Panc1 (cell line): Measurements from ENCODE around the gene IFNA5.

Source experiments
- CTCF ChIP-seq: fragments of 450-650 bp; IDR thresholded peaks from 2 replicates; pipeline ENCODE4 v1.5.1; 2017; ENCODE audit warnings: mild to moderate bottlenecking
- POLR2AphosphoS5 ChIP-seq: IDR thresholded peaks from 2 replicates; pipeline ENCODE4 v1.6.1; 2012; ENCODE audit warnings: mild to moderate bottlenecking, low read depth, low read length, moderate library complexity
- REST ChIP-seq, 2 experiments: IDR thresholded peaks; 2 replicates each; pipeline ENCODE4 v1.6.1; 2011 to 2012; ENCODE audit warnings: low read depth in 2 of 2, control low read depth in 1 of 2, low read length in 1 of 2, mild to moderate bottlenecking in 1 of 2, moderate library complexity in 1 of 2; ENCODE audit not compliant: insufficient read depth in 1 of 2
- SIN3A ChIP-seq: IDR thresholded peaks from 2 replicates; pipeline ENCODE4 v1.6.1; 2012; ENCODE audit warnings: low read depth, mild to moderate bottlenecking, low read length, moderate library complexity, borderline replicate concordance; ENCODE audit not compliant: insufficient read depth
- TCF7L2 ChIP-seq: IDR thresholded peaks from 2 replicates; pipeline ENCODE4 v1.6.1; 2011; ENCODE audit warnings: mild to moderate bottlenecking, low read depth, low read length, inconsistent platforms

GRCh38 chr9:21286099-21286498, 19.0 kb downstream of the IFNA5 start:
- TF ChIP-seq CTCF (no peak), REST (IDR thresholded peaks at IDR 0.05; ENCODE audit: insufficient read depth in 1 of 2, low read depth in 2 of 2, low read length in 1 of 2) (no peak), SIN3A (no peak), POLR2AphosphoS5 (no peak), TCF7L2 (no peak)
